C4-2B (cell line): Measurements from ENCODE around the gene UTP14C.

Source experiments
- CTCF ChIP-seq: fragments of 450-650 bp; conservative IDR thresholded peaks from 2 replicates; pipeline ENCODE4 v1.5.1; 2017; ENCODE audit warnings: mild to moderate bottlenecking
- ZFX ChIP-seq: fragments of 450-650 bp; IDR thresholded peaks from 2 replicates; pipeline ENCODE4 v1.6.1; 2017

DNA sequence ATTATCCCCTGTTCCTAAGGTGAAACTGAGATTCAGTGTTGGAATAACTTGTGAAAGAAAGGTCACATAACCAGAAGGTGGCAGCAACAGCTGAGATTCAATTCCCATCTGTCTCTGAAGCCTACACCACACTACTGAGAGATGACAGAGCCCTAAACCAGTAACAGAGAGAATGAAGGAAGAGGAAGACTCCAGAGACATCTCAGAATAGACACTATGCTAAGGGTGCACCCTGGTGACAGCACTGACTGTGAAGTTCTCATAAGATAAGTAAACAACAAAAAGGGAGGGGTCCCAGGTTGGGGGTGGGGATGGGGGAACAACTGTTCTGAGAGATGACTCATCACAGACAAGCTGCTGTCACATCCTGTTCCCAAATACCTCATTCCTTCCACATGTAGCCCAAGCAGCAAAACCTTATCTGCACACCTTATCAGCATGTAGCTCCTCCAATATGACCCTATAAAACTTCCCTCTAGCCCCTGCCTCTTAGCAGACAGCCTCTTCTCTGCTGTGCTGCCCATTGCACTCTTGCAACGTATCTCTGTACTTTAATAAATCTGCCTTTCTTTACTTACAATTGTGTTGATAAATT lies 46.5 kb downstream of the UTP14C start:
- TF ChIP-seq CTCF, result 0 out of 2 replicates have a peak, but pooled peaks have one; percentile 2
- TF ChIP-seq ZFX, result no peak
